ENCODE measurements around the gene CCDC89.

DNA sequence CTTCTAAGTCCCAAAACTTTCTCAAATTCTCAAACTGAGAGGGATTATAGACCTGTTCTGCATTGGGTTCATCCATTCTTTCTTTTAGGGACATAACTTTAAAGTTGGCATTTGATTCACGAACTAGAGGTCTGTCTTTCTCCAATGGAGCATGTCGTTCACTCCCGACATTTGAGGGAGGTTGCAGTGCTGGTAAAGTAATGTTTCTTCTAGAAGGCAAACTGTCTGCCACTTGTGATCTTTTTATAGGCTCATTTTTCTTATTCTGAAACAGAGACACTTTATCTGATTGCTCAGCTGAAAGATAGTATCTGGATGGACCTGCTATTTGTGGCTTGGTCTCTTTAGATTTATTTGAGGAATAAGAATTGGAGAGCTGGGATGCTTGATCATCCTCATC is 40.4 kb upstream of the CCDC89 start:
- TF ChIP-seq MYC (IDR thresholded peaks at IDR 0.05; ENCODE audit: low read depth, low read length) (no peak), POLR2A (IDR thresholded peaks at IDR 0.05; ENCODE audit: low read depth, low read length) (no peak), EZH2 (IDR thresholded peaks at IDR 0.05; ENCODE audit: borderline replicate concordance, low read depth, low read length, severe bottlenecking) (no peak), JUN (IDR thresholded peaks at IDR 0.05; ENCODE audit: borderline replicate concordance, insufficient read depth, insufficient read length, low read depth) (no peak), POLR2AphosphoS5 (IDR thresholded peaks at IDR 0.05; ENCODE audit: insufficient read depth, low read depth, low read length) (no peak), GATA2 (IDR thresholded peaks at IDR 0.05; ENCODE audit: insufficient read depth, insufficient read length, low read depth, low read length) (no peak)
- TF ChIP-seq, protein P1, sequence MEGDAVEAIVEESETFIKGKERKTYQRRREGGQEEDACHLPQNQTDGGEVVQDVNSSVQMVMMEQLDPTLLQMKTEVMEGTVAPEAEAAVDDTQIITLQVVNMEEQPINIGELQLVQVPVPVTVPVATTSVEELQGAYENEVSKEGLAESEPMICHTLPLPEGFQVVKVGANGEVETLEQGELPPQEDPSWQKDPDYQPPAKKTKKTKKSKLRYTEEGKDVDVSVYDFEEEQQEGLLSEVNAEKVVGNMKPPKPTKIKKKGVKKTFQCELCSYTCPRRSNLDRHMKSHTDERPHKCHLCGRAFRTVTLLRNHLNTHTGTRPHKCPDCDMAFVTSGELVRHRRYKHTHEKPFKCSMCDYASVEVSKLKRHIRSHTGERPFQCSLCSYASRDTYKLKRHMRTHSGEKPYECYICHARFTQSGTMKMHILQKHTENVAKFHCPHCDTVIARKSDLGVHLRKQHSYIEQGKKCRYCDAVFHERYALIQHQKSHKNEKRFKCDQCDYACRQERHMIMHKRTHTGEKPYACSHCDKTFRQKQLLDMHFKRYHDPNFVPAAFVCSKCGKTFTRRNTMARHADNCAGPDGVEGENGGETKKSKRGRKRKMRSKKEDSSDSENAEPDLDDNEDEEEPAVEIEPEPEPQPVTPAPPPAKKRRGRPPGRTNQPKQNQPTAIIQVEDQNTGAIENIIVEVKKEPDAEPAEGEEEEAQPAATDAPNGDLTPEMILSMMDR (IDR thresholded peaks at IDR 0.05; ENCODE audit: extremely low read depth in 1 of 2, insufficient read depth in 1 of 2, low read depth in 1 of 2, low read length in 2 of 2), result no peak
- TF ChIP-seq, protein P2, sequence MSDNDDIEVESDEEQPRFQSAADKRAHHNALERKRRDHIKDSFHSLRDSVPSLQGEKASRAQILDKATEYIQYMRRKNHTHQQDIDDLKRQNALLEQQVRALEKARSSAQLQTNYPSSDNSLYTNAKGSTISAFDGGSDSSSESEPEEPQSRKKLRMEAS (IDR thresholded peaks at IDR 0.05; ENCODE audit: insufficient read depth, insufficient read length), result no peak

Measured in endothelial cell of umbilical vein (primary cell).